Glutamatergic neuron (in vitro differentiated cells): ENCODE results near the gene PCNT. TPM values are rescaled to one million over a fixed set of nuclear protein-coding genes. Genes with fewer than 3 reads are reported as not detected.

Source experiments
- DNase-seq: peaks from one replicate; pipeline ENCODE4 v3.0.0; 2022
- H3K27ac Mint-ChIP-seq: one replicate; pipeline ENCODE4 v1.8.0; 2020; ENCODE audit warnings: mild to moderate bottlenecking, mixed read lengths, inconsistent platforms; ENCODE audit not compliant: unreplicated experiment
- H3K27me3 Mint-ChIP-seq: one replicate; pipeline ENCODE4 v1.8.0; 2020; ENCODE audit warnings: mild to moderate bottlenecking, moderate library complexity, mixed read lengths, inconsistent platforms; ENCODE audit not compliant: unreplicated experiment
- H3K36me3 Mint-ChIP-seq: one replicate; pipeline ENCODE4 v1.8.0; 2020; ENCODE audit warnings: mild to moderate bottlenecking, mixed read lengths, inconsistent platforms; ENCODE audit not compliant: unreplicated experiment
- H3K4me1 Mint-ChIP-seq: one replicate; pipeline ENCODE4 v1.8.0; 2020; ENCODE audit warnings: mild to moderate bottlenecking, low read depth, mixed read lengths, inconsistent platforms; ENCODE audit not compliant: unreplicated experiment
- H3K4me3 Mint-ChIP-seq: one replicate; pipeline ENCODE4 v1.8.0; 2020; ENCODE audit warnings: mild to moderate bottlenecking, mixed read lengths, inconsistent platforms; ENCODE audit not compliant: unreplicated experiment
- H3K9me3 Mint-ChIP-seq: one replicate; pipeline ENCODE4 v1.8.0; 2020; ENCODE audit warnings: mild to moderate bottlenecking, moderate library complexity, mixed read lengths, inconsistent platforms; ENCODE audit not compliant: unreplicated experiment
- CTCF ChIP-seq: fragments of 200-600 bp; sonication (generic); IDR thresholded peaks from one replicate; pipeline ENCODE4 v1.5.0; 2021; ENCODE audit not compliant: partially characterized antibody, unreplicated experiment
- total RNA-seq: library from RNA; stranded (reverse); fragmentation: NEBNext Ultra II Directional; extraction: Animal tissue kit (Norgen Biotek cat#: 25700); gene quantifications from one replicate; pipeline ENCODE4 v1.2.1, GENCODE V29; 2021; ENCODE audit not compliant: unreplicated experiment

The PCNT gene
- total RNA-seq, 1 donor from 2014 or later: 117 TPM

- Mint-ChIP-seq H3K4me1 (peaks cover 3% of the 10 kb centered on the region), H3K27ac (no peak overlapping the region), H3K9me3 (no peaks in the 10 kb centered on the region), H3K27me3 (no peaks in the 10 kb centered on the region), H3K36me3 (peaks cover 4% of the 10 kb centered on the region), H3K4me3 (no peak overlapping the region)
- DNase-seq: no peak
- no peak for TF ChIP-seq CTCF
These were observed 153.8 kb downstream of the PCNT start for GRCh38 chr21:46477765-46478164.

- no peak for DNase-seq
- no peak overlapping the region for H3K4me3 Mint-ChIP-seq
- H3K27me3 Mint-ChIP-seq: no peaks in the 10 kb centered on the region
- H3K36me3 Mint-ChIP-seq: peaks cover 2% of the 10 kb centered on the region
- H3K27ac Mint-ChIP-seq: no peak overlapping the region
- H3K9me3 Mint-ChIP-seq: no peaks in the 10 kb centered on the region
- TF ChIP-seq CTCF: no peak
- H3K4me1 Mint-ChIP-seq: peaks cover 7% of the 10 kb centered on the region
These were observed 155.0 kb downstream of the PCNT start for GRCh38 chr21:46478910-46479309.

GRCh38 chr21:46480466-46480865 is 156.5 kb downstream of the PCNT start:
- no peaks in the 10 kb centered on the region for H3K27me3 Mint-ChIP-seq
- no peak for DNase-seq
- no peaks in the 10 kb centered on the region for H3K36me3 Mint-ChIP-seq
- no peak overlapping the region for H3K4me3 Mint-ChIP-seq
- no peaks in the 10 kb centered on the region for H3K9me3 Mint-ChIP-seq
- no peak for TF ChIP-seq CTCF
- H3K27ac Mint-ChIP-seq: no peak overlapping the region
- H3K4me1 Mint-ChIP-seq: peaks cover 7% of the 10 kb centered on the region

GRCh38 chr21:46482225-46482845 is 158.4 kb downstream of the PCNT start:
- Mint-ChIP-seq H3K4me3 (no peak overlapping the region), H3K36me3 (no peaks in the 10 kb centered on the region), H3K27me3 (no peaks in the 10 kb centered on the region), H3K27ac (no peak overlapping the region), H3K9me3 (no peaks in the 10 kb centered on the region), H3K4me1 (peaks cover 7% of the 10 kb centered on the region)
- TF ChIP-seq CTCF: no peak
- no peak for DNase-seq

GRCh38 chr21:46482846-46483231 is 158.9 kb downstream of the PCNT start:
- no peaks in the 10 kb centered on the region for H3K27me3 Mint-ChIP-seq
- H3K36me3 Mint-ChIP-seq: no peaks in the 10 kb centered on the region
- DNase-seq: no peak
- H3K4me1 Mint-ChIP-seq: peaks cover 7% of the 10 kb centered on the region
- no peak for TF ChIP-seq CTCF
- H3K4me3 Mint-ChIP-seq: no peak overlapping the region
- H3K9me3 Mint-ChIP-seq: no peaks in the 10 kb centered on the region
- H3K27ac Mint-ChIP-seq: no peak overlapping the region
